Erythroblast (primary cell): ENCODE measurements around the gene XG.

Experiments
- GATA1 ChIP-seq: IDR thresholded peaks from 2 replicates; pipeline ENCODE4 v1.6.1; 2011; ENCODE audit warnings: low read depth, mild to moderate bottlenecking, control low read depth, low read length, moderate library complexity
- POLR2A ChIP-seq: IDR thresholded peaks from 2 replicates; pipeline ENCODE4 v1.6.1; 2011; ENCODE audit warnings: mild to moderate bottlenecking, low read length

- TF ChIP-seq POLR2A (no peak), GATA1 (no peak)
Measured at GRCh38 chrX:2708592-2709188, 43.1 kb upstream of the XG start.
